Effector CD4-positive, alpha-beta T cell (primary cell): ENCODE measurements around the gene DIS3L2.

ENCODE experiments used
- DNase-seq: peaks from one replicate; pipeline ENCODE4 v3.0.0-alpha.2; 2020

The DIS3L2 gene

DNA sequence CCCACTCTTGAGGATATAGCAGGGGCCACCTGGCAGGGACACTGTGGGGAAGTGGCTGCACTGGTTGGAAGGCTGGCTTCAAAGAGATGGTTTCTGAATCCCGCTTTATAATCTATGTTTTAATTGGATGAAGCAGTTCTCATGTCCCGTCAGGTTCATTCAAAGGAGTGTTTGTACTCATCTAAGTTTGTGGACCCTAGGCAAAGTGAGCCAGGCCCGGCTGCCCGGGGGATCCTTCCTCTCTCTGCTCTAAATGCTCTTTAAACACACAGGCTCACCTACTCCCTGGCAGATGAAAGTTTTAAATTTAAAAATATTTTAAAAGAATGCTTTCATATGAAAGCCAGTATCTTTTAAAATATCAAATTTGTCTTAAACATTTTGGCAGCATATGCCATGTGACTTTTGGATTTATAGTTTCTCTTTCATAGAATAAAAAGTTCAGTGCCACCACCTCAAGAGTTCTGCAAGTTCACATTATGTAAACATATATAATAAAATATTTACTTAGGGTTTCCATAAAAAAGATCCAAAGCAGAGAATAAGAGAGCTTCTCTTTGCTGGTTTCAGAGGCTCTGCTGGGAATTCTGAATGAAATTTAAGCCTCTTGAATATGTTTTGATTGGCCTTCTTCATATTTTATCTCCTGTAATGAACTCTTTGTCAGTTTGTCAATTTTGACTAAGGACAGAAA, 273.6 kb downstream of the DIS3L2 start:
- DNase-seq = no peak

DNA sequence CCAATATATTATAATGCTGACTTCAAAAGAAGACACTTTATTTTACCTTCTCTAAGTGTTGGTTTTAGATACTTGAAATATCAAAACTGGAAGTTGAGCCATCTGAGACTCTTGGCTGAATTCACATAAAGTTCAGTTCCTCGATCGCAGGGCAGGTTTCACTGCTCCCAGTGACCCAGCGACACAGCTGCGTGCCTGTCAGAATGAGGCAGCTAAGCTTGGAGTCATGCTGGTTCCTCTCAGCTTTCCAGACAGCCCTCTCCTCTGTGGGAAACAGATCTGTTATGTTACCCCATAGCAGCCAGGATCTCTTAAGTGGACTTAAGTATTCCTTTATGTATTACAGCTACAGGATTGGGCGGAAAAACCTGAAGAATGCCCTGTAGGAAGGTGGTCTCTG, 274.2 kb downstream of the DIS3L2 start:
- DNase-seq = no peak

DNA sequence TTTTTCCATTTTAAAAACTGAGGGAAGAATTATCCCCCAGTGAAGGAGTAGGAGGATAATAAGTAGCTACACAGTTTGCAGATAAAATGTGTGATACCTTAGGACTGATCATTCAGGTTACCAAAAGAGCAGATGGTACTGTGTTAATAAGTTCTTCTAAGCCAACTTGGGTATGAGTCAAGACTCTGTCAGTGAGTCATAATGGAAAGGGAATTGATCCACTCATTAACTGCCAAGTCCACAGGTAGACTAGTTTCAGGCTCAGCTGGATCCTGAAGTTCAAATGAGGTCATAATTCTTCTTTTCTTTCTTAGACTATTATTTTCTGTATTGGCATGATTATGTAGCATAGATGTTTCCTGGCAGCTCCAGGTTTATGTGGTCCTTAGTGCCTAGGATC, 274.7 kb downstream of the DIS3L2 start:
- DNase-seq = no peak

DNA sequence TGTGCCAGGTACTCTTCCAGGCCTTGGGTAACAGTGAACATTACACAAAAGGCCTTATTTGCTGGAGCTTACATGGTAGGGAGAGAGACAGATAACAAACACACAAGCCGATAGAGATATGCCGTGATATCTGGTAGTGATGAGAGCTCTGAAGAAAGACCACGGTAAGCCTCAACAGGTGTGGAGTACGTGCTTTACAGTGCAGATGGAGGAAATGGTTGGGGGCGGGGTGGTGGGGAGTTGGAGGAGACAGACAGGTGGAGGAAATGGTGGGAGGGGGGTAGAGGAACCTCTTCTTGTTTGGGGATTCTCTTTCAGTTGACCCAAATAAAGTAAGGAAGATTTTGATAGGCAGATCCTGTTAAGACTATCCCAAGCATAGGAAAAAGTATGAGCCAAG, 276.0 kb downstream of the DIS3L2 start:
- no peak for DNase-seq

DNA sequence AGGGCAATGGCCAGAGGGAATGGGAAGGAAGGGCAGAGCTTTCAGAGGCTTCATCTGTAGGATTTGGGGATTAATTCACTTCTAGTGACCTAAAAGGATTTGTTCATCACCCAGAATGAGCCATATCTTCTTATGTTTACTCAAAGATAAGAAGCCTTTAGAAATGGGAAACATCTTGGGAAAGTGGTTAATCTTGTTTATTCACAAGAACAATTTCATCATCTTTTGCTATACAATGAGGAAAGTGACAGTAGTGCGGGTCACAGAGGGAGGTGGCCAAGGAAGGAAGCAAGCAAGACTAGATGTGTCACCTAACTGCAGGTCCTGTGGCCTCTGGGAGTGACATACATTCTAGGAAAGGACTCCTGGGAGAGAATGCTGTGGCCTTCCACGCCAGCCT, 276.6 kb downstream of the DIS3L2 start:
- DNase-seq = no peak

DNA sequence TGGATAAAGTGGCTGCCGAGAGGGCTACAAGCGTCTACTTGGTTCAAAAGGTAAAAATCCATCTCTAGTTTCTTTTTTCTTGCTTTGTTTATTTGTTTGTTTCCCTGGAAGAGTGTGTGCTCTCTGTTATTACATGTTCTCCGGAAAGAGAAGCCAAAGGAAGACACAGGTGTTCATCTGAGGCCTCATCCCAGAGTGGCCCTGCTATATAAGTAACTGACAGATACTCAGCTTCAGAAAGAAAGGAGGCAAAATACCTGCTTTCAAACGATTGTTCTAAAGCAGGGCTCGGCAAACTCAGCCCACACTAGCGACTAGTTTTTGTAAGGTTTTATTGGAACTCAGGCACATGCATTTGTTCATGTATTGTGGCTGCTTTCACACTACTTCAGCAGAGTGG, 277.1 kb downstream of the DIS3L2 start:
- DNase-seq = no peak

DNA sequence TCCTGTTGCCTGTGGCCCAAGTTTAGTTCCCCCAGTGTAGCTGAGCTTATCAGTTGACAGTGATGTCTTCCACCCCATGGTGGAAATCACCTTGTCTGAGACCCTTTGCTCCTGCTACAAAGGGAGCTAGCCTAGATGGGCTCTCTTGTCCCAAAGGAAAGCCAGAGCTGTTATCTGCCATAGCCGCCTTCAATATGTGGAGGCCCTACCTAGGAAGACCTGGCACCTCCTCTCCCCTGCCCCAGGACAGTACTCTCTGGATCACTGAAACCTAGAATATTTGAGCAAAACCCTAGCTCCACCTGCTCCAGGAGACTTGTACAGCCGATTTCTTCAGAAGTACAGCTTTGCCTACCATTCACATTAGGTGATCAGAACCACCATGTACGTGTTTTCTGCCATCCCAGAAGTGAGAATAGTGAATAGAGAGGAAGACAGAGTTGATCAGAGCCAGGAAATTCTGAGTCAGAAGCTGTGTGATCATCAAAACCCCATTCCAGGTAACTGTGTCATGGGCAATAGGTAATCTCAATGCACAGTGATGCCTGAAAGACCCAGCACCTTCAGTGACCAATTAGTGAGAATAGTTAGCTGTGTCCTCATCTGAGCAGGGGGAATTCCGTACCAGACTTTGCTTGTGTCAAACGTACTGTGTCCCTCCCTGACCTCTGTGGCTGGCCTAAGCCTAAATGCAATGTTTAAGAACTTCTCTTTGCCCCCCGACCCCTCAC, 278.6 kb downstream of the DIS3L2 start:
- DNase-seq = no peak

DNA sequence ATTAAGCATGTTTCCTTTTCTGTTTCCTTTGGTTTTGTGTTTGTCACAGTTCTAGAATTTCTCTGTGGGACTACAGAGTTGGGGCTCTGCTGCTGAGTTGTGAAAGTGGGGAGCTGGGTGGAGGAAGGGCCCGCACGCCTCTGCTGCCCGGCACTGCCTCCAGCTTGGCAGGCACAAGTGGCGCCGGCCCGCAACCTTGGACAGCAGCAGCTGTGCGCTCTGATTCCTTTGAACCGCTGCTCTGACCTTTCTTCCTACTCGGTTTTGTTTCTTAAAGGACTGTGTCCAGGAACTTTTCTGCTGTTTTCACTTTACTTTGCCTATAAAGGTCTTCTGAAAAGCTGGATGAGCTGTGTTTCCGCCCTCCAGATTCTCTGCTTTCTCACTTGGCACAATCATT, 279.4 kb downstream of the DIS3L2 start:
- no peak for DNase-seq

DNA sequence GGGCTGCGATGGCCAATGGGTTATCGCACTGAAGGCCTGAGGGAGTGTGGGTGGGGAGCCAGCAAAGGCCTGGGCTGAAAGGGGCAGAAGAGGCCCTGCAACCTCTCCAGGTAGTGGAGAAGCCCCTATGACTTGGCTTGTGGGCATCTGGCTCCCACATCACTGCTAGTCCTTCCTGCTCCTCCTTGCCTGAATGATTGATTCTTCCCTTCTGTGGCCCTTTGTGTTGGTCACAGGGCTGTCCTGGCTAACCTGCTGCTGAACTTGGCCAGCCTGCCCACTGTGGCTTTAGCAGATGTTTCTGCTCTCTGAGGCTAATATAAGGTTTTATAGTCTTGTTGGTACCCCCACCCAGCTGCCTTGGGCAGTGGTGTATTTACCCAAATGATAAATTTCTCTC, 280.8 kb downstream of the DIS3L2 start:
- no peak for DNase-seq

DNA sequence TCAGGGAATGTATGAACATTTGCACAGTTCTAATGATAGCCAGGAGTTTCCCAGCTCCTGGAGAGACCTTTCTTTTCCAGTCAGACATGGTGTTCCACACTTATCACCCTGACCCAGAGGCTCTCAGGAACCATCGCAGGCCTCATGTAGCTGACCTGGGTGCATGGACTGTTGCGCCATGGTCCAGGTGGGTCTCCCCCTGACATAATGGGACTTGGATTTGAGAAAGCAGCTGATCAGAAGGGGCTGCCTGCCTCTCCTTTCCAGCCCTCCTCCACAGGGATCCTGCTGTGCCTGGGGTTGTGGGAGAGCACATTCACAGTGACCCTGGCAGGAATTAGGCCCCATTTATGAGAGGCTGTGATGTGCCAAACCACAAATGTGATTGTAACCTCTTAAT, 283.6 kb downstream of the DIS3L2 start:
- no peak for DNase-seq

DNA sequence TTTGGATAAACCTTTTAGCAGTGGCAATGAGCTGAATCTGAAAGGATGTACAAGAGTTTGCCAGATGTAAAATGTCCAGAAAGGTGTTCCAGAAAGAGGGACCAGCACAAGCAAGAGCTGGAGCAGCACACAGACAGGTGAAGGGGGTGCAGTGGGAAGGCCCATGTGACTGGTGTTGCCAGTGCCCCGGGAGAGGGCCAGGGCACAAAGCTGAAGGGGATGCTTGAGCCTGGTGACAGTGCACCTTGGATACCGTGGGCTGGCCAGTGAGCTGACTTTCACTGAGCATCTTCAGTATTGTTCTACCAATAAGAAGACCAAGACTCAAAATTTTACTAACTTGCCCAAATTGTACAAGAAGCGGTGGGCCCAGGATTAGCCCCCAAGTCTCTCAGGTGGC, 284.7 kb downstream of the DIS3L2 start:
- DNase-seq = no peak

DNA sequence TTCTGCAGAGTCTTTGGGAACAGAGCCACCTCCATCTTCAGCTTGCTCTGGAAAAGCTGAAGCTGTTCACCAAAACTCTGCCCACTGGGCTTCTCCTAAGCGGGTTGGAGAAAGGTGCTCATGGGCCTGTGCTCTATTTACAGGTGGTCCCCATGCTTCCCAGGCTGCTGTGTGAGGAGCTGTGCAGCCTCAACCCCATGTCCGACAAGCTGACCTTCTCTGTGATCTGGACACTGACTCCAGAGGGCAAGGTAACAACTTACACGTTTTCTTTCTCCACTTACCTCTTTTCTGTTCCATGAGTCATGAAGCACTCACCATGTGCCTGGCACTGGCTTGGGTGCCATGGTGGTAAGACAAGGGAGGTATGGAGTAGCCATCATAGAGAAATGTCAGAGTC, 287.6 kb downstream of the DIS3L2 start:
- DNase-seq = no peak

DNA sequence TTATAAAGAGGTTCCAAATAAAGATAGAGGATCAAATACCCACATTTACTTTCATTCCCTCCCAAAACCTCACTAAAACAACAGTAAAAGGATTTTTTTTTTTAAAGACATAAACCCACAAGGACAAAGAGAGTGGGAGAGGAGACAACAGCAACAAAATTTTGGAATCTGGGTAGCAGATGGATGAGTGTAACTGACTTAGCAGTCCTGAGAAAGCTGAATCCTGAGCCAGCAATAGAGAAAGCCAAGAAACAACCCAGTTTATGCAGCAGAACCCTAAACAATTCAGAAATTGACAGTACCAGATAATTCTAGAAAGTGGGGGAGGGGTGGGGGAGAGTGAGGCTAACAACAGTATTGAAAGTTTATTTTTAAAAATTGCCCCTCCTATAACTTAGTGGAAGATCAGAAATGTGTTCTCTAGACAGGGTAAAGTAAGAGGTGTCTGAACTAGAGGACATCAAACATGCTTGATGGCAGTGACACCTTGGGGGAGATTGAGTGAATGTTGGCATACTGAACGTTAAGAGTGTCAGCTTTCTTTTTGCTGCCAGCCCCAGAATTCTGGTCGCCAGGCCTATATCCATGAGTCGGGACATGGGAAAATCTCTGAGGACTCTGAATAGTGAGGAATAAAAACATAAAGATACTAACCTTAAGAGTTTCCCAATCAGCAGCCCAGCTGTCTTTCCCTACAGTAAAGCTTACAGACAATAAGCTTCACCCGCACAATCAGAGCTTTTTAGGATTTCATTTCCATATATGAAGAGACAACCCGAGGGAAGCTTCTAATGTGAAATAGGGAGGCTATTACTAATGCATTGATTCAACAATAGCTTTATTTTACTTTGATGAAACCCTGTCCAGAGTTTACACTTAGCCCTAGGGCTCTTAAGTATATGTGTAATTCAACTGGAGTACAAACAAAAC, 289.0 kb downstream of the DIS3L2 start:
- DNase-seq = no peak

DNA sequence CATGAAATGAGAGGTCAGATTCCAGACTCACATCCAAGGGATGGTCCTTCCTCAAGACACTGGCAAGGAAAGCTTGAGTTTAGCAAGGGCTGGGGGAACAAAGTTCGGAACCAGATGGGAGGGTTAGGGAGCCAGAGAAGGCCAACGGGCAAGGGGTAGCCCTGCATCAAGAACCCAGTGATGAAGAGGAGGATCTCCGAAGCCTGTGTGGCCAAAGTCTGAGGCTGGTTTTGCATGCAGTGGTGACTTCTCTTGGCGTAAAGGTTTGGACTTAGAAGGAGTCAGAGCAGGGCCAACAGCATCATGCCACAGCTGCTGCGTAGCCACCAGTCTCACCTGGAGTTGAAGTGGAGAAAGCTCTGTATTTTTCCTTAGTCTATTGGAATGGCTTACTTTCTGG, 293.5 kb downstream of the DIS3L2 start:
- DNase-seq = no peak

DNA sequence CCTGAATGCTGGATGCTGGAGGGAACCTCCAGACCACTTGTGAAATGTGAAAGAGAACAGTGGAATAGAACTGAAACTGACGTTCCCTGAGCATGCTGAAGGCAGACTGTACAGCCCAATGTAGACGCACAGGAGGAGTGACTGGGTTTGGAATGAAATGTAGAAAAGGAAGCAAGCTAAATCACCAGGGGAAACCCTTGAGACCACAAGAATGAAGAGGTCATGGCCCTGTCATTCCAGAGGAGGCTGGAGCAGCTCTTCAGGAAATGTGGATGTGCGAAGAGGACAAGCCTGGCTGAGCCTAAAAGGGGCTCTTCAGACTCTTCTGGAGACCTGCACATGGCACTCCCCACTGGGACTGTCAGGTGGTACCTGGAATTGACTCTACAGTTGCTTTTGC, 298.6 kb downstream of the DIS3L2 start:
- DNase-seq = no peak

DNA sequence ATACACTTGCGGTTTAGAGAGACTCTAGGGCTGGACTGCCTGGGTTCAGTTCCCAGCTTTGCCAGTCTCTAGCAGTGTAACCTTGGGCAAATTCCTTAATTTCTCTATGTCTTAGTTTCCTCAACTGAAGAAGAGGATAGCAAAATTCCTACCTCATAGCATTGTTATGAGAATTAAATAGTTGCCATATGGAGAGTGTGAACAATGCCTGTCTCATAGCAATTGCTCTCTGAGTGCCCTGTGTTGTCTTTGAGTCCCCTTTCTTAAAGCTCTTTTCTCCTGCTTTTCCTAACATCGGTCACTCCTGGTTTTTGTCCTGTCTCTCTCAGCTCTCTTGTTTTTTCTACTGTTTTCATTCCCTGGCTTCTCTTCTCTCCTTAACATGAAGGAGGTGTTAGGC, 300.3 kb downstream of the DIS3L2 start:
- no peak for DNase-seq

DNA sequence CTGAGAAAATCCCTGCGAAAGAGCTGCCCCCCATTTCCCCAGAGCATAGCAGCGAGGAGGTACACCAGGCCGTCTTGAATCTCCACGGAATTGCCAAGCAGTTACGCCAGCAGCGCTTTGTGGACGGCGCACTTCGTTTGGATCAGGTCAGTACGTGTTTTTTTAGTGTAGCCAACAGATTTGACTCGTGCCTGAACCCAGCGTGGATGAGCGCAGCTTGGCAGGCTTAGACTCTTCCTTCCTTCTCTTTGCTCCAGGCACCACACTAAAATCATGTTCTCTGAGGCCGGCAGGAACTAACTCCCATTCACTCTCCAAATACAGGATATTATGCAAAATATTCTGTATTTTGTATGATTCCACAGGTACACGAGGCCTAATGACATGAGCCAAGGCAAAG, 301.8 kb downstream of the DIS3L2 start:
- no peak for DNase-seq

DNA sequence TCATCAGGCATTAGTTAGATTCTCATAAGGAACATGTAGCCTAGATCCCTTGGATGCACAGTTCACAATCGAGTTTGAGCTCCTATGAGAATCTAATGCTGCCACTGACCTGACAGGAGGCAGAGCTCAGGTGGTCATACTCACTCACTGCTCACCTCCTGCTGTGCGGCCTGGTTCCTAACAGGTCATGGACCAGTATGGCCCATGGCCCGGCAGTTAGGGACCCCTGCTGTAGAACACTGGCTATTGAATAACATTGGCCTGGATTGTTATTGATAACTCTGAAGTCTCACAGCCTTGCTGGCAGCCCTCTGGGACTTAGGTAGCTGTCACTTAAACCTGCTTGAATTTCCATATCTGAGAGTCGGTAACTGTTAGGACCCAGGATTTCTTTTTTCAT, 302.6 kb downstream of the DIS3L2 start:
- no peak for DNase-seq

DNA sequence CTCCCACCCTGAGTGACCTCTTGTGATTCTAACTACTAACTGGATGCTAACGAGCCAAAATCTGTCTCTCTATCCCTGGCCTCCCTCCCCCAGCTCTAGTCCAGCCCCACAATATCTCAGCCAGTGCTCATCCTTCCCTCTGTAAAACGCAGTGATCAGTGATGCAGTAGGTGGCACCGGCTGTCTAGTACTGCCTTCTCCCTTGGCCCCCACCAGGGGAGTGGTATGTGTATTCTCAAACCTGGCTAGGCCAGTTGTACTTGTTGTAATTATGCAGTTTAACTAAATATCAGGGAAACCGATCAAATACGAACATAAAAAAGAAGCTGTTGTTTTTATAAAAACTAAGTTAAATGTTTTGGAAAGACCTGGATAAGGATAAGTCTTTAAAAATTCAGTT, 303.8 kb downstream of the DIS3L2 start:
- no peak for DNase-seq

DNA sequence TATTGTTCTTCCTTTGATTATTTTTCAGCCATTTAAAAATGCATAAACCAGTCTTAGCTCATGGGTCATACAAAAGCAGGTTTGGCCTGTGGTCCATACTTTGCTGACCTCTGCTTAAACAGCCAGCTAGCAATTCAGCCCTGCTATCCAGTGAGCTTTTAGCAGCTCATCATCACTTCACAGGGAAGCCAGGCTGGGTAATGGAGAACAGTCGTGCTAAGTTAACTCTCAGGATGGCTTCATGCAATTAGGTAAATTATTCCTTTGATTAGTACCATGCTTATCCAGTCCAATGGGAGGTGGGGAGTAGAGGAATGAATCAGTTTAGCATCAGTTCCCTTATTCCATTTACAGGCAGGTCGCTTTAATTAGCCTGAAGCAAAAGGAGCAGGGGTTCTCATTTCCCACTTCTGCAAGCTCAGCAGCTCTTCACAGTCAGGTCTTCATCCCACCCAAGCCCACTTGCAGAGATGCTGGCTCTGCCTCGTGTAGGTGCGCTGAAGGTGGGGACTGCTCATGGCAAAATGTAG, 307.2 kb downstream of the DIS3L2 start:
- no peak for DNase-seq

DNA sequence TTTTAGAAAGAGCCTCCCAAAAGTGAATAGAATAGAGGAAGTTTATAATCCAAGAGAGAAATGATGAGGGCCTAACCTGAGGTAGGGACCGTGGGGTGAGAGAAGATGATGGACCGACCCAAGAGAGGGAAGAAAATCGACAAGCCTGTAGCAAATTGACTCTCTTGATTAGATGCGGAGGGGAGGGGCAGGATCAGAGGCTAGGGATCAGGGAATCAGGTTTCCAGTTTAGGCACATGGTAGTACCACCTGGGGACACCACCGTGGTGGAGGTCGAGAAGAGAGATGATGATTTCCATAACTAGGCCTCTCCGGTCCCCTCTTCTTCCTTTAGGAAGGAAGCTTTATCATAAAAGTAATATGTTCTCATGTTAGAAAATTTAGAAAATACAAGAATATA, 308.4 kb downstream of the DIS3L2 start:
- DNase-seq = no peak

DNA sequence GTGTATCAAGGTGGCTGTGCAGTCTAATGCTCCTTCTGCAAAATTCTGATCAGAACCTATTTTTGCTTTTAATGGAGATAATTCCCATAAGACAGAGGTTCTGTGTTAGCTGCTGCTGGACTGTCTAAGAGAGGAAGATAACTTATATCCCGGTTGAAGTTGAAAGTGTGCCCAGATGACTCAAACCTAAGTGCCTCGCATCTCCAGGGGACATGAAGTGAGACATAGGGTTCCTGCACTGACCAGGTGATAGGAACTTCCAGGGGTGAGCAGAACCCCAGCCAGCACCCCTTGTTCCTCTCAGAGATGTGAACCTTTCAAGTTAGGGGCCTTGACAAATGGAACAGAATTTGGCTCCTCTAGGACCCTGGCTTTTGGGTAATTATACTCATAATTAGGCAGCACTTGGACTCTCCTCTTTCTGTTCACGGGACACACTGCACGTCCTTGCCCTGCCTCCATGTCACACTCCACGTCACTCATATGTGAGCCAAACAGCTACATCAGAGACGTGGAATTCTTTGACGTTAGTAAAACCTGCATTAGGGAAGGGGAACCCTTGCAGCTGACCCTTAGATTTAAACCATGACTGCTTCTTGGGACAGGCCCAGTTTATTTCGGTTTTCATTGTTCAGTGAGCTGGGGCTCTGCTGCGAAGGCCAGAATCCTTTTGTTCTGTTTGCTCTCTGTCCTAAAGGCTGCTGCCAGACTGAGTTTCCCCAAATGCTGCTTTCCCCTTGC, 312.6 kb downstream of the DIS3L2 start:
- no peak for DNase-seq

DNA sequence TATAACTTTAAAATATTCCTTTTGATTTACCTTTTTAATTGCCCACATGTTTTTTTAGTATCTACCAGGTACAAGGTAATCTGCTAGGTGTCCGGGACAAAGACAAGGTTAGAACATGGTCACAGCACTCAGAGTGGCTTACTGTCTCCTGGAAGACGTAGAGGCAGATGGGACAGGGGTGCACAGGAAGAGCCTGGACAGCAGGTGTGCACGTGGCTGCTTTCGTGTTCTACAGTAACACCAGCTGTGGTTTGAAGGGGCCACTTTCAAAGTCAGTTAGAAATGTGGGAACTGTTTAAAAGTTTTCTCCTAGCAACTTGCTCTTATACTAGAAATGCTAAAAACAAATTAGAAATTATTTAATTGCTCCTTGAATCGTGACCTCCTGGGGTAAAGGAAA, 314.2 kb downstream of the DIS3L2 start:
- DNase-seq = no peak
